HG02759 (cell line): ENCODE data around the gene TTC1.

Experiments used
- ATAC-seq: cut with Tn5 transposase; IDR thresholded peaks from one replicate; pipeline ENCODE4 v1.9.1; 2021; ENCODE audit warnings: mild to moderate bottlenecking, moderate library complexity; ENCODE audit not compliant: unreplicated experiment

Gene TTC1

DNA sequence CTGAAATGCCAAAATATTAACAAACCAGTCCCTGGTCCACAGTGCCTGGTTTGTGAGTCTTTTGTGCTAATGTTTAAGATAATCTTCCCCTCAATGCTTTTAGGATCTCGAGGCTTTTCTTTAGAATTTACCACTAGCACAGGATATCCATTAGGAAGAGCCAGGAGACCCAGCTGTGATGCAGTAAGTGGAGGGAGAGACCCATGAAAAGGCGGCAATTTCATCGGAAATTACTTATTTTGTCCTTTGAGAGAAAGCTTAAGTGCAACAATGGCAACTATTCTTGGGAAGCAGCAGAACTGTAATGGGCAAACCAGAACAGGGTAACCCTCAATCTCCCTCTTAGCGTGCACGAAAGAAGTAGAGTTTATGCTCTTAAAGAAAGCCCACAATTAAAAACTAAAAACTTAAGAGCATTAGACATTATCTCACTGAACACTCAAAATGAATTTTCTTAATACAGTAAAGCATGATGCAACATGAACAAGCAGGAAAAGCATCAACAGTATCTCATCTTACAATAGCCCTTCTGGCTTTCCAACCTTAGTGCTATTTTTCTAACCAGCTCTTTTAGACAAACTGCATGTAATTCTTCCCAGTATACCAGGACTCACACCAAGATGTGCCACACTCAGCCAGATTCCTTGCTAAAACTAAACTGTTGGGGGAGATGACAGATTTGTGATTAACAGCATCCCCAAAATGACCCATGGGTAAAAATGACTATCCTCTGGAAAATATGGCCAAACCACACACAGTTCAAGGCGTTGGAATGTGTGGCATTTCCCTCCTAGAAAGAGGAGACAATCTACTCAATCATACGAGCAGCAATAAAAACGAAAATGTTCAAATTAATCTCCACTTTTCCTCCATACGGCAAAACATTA, 73.9 kb downstream of the TTC1 start:
- no peak for ATAC-seq

- no peak for ATAC-seq
Measured at GRCh38 chr5:160083501-160083900, 74.6 kb downstream of the TTC1 start.

GRCh38 chr5:160084144-160084543, 75.2 kb downstream of the TTC1 start:
- ATAC-seq: no peak

DNA sequence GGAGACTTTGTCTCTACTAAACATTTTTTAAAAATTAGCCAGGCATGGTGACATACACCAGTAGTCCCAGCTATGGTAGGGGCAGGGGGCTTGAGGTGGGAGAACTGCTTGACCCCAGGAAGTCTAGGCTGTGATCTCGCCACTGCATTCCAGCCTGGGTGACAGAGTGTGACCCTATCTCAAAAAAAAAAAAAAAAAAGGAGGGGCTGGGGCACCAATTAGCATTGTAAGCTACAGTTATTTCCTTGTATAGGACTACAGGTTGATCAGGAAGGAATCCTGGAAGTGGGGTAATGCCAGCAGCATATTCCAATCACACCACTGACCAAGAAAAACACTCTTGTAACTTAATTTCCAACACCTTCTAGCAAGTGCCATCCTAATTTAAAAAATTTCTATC, 78.3 kb downstream of the TTC1 start:
- no peak for ATAC-seq

DNA sequence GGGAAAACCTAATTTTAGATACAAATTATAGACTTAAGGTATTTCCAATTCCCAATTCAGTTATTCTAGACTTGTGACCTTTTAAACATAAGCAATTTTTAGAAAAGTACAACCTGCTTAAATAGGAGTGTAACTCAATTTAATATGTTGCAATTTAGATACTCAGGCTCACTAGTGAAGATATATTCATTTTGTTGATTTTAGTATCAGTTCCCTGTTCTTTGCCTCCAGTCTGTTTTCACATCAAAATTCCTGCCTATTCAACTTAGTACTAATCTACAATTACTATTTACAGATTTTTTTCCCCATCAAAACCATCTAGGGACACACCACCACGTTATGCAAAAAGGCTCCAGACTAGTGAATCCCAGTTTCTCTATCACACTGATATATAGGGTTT, 79.9 kb downstream of the TTC1 start:
- ATAC-seq: no peak

GRCh38 chr5:160089531-160089930, 80.6 kb downstream of the TTC1 start:
- ATAC-seq: no peak

DNA sequence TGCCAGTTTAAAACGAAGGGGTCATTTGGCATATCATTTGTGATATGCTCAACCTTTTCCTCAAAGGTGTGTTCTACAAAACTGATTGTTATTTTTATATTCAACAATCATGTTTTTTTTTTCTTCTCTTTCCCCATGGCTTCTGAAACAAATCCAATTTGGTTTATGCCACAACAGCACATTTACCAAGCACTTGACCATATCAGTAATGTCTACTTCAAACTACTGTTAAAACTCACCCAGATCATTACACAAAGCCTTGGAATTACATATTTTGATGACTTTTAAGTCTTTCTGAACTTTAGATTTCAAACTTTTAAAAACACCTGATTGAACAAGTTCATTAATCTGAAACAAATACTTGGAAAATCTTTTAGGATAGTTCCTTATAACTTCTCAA, 81.1 kb downstream of the TTC1 start:
- ATAC-seq: no peak

- ATAC-seq: no peak
Measured at GRCh38 chr5:160092514-160092913, 83.6 kb downstream of the TTC1 start.

- peak; percentile 56 for ATAC-seq
Measured at GRCh38 chr5:160092960-160093707, 84.2 kb downstream of the TTC1 start.

DNA sequence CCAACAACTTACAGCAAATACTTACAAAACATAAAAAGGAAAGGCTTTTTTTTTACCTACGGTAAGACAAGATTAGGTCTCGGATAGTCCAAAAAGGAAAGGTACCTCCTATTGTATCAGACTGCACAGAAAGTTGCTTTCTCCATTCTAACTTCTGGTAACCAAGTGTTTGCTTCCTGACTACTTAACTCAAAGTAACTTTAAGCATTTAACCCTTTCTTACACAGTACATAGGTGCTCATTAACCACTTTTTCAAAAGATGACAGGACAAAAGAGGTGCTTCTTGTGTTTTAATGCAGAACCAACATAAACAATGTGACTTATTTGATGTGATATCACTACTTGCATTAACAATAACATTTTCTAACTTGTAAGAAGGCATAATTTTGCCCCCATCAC, 87.2 kb downstream of the TTC1 start:
- no peak for ATAC-seq

GRCh38 chr5:160097991-160098390, 89.1 kb downstream of the TTC1 start:
- no peak for ATAC-seq

- ATAC-seq: peak; percentile 91
Measured at GRCh38 chr5:160105686-160106360, 96.9 kb downstream of the TTC1 start.

- no peak for ATAC-seq
Measured at GRCh38 chr5:160108124-160108523, 99.2 kb downstream of the TTC1 start.
